ENCODE measurements around the gene HBA2.
"Not testable (repeated sequence)": the region's sequence is repeated elsewhere in the genome, so short reads cannot be mapped to it uniquely, and the experiment has no call there.

Gene HBA2

GRCh38 chr16:154217-155030 lies 18.3 kb upstream of the HBA2 start:
- Histone ChIP-seq H3K36me3 (ENCODE audit: control insufficient read depth, insufficient read depth, low read length) (no peaks in the 10 kb centered on the region), H3K9me3 (ENCODE audit: control insufficient read depth, low read length) (no peaks in the 10 kb centered on the region), H3K27me3 (ENCODE audit: control insufficient read depth, insufficient read depth, low read length, poor library complexity, severe bottlenecking) (peaks cover 85% of the 10 kb centered on the region), H3K27ac (ENCODE audit: insufficient read depth, low read depth, low read length, poor library complexity, severe bottlenecking) (no peak overlapping the region), H3K4me3 (ENCODE audit: insufficient read depth, low read depth, low read length) (peak overlapping the region; percentile 40), H3K4me1 (ENCODE audit: control insufficient read depth, insufficient read depth, low read length) (no peaks in the 10 kb centered on the region)
- 3% methylated on average over 53 to 55 of the region's 59 CpGs for WGBS, 2 experiments

GRCh38 chr16:155031-155398 lies 17.7 kb upstream of the HBA2 start:
- 78 to 80% methylated on average over 7 of the region's 7 CpGs for WGBS, 2 experiments
- Histone ChIP-seq H3K36me3 (ENCODE audit: control insufficient read depth, insufficient read depth, low read length) (no peaks in the 10 kb centered on the region), H3K27ac (ENCODE audit: insufficient read depth, low read depth, low read length, poor library complexity, severe bottlenecking) (no peak overlapping the region), H3K4me3 (ENCODE audit: insufficient read depth, low read depth, low read length) (peak overlapping the region; percentile 40), H3K4me1 (ENCODE audit: control insufficient read depth, insufficient read depth, low read length) (no peaks in the 10 kb centered on the region), H3K9me3 (ENCODE audit: control insufficient read depth, low read length) (no peaks in the 10 kb centered on the region), H3K27me3 (ENCODE audit: control insufficient read depth, insufficient read depth, low read length, poor library complexity, severe bottlenecking) (peaks cover 83% of the 10 kb centered on the region)

GRCh38 chr16:159136-159849 lies 13.4 kb upstream of the HBA2 start:
- H3K4me1 ChIP-seq (ENCODE audit: control insufficient read depth, insufficient read depth, low read length) = no peaks in the 10 kb centered on the region
- H3K9me3 ChIP-seq (ENCODE audit: control insufficient read depth, low read length) = no peaks in the 10 kb centered on the region
- no peak overlapping the region for H3K4me3 ChIP-seq (ENCODE audit: insufficient read depth, low read depth, low read length)
- peaks cover 83% of the 10 kb centered on the region for H3K27me3 ChIP-seq (ENCODE audit: control insufficient read depth, insufficient read depth, low read length, poor library complexity, severe bottlenecking)
- no peaks in the 10 kb centered on the region for H3K36me3 ChIP-seq (ENCODE audit: control insufficient read depth, insufficient read depth, low read length)
- no peak overlapping the region for H3K27ac ChIP-seq (ENCODE audit: insufficient read depth, low read depth, low read length, poor library complexity, severe bottlenecking)
- WGBS, 2 experiments = 49 to 58% methylated on average over 6 of the region's 6 CpGs

- H3K9me3 ChIP-seq (ENCODE audit: control insufficient read depth, low read length); H3K36me3 ChIP-seq (ENCODE audit: control insufficient read depth, insufficient read depth, low read length); H3K4me3 ChIP-seq (ENCODE audit: insufficient read depth, low read depth, low read length); H3K4me1 ChIP-seq (ENCODE audit: control insufficient read depth, insufficient read depth, low read length); H3K27ac ChIP-seq (ENCODE audit: insufficient read depth, low read depth, low read length, poor library complexity, severe bottlenecking): not testable (repeated sequence)
- WGBS, 2 experiments = 78 to 80% methylated on average over 17 to 20 of the region's 20 CpGs
- peaks cover 78% of the 10 kb centered on the region for H3K27me3 ChIP-seq (ENCODE audit: control insufficient read depth, insufficient read depth, low read length, poor library complexity, severe bottlenecking)
Measured at GRCh38 chr16:160242-160641, 12.4 kb upstream of the HBA2 start.

GRCh38 chr16:160691-161190 lies 11.9 kb upstream of the HBA2 start:
- no peaks in the 10 kb centered on the region for H3K9me3 ChIP-seq (ENCODE audit: control insufficient read depth, low read length)
- H3K36me3 ChIP-seq (ENCODE audit: control insufficient read depth, insufficient read depth, low read length) = no peaks in the 10 kb centered on the region
- H3K4me1 ChIP-seq (ENCODE audit: control insufficient read depth, insufficient read depth, low read length) = peaks cover 4% of the 10 kb centered on the region
- peaks cover 78% of the 10 kb centered on the region for H3K27me3 ChIP-seq (ENCODE audit: control insufficient read depth, insufficient read depth, low read length, poor library complexity, severe bottlenecking)
- 72 to 73% methylated on average over 17 to 18 of the region's 18 CpGs for WGBS, 2 experiments
- H3K27ac ChIP-seq (ENCODE audit: insufficient read depth, low read depth, low read length, poor library complexity, severe bottlenecking) = no peak overlapping the region
- H3K4me3 ChIP-seq (ENCODE audit: insufficient read depth, low read depth, low read length) = no peak overlapping the region

GRCh38 chr16:162271-162991 lies 10.2 kb upstream of the HBA2 start:
- H3K27ac ChIP-seq (ENCODE audit: insufficient read depth, low read depth, low read length, poor library complexity, severe bottlenecking) = no peak overlapping the region
- H3K4me3 ChIP-seq (ENCODE audit: insufficient read depth, low read depth, low read length) = no peak overlapping the region
- no peaks in the 10 kb centered on the region for H3K9me3 ChIP-seq (ENCODE audit: control insufficient read depth, low read length)
- H3K27me3 ChIP-seq (ENCODE audit: control insufficient read depth, insufficient read depth, low read length, poor library complexity, severe bottlenecking) = peaks cover 78% of the 10 kb centered on the region
- H3K4me1 ChIP-seq (ENCODE audit: control insufficient read depth, insufficient read depth, low read length) = peaks cover 13% of the 10 kb centered on the region
- 89 to 93% methylated on average over 13 of the region's 13 CpGs for WGBS, 2 experiments
- H3K36me3 ChIP-seq (ENCODE audit: control insufficient read depth, insufficient read depth, low read length) = no peaks in the 10 kb centered on the region

GRCh38 chr16:163139-163538 lies 9.5 kb upstream of the HBA2 start:
- 82 to 88% methylated on average over 10 of the region's 10 CpGs for WGBS, 2 experiments
- H3K9me3 ChIP-seq (ENCODE audit: control insufficient read depth, low read length); H3K4me3 ChIP-seq (ENCODE audit: insufficient read depth, low read depth, low read length); H3K27ac ChIP-seq (ENCODE audit: insufficient read depth, low read depth, low read length, poor library complexity, severe bottlenecking); H3K36me3 ChIP-seq (ENCODE audit: control insufficient read depth, insufficient read depth, low read length): not testable (repeated sequence)
- H3K27me3 ChIP-seq (ENCODE audit: control insufficient read depth, insufficient read depth, low read length, poor library complexity, severe bottlenecking) = peaks cover 78% of the 10 kb centered on the region
- peaks cover 13% of the 10 kb centered on the region for H3K4me1 ChIP-seq (ENCODE audit: control insufficient read depth, insufficient read depth, low read length)

- H3K27ac ChIP-seq (ENCODE audit: insufficient read depth, low read depth, low read length, poor library complexity, severe bottlenecking); H3K9me3 ChIP-seq (ENCODE audit: control insufficient read depth, low read length); H3K36me3 ChIP-seq (ENCODE audit: control insufficient read depth, insufficient read depth, low read length); H3K4me3 ChIP-seq (ENCODE audit: insufficient read depth, low read depth, low read length): not testable (repeated sequence)
- Histone ChIP-seq H3K4me1 (ENCODE audit: control insufficient read depth, insufficient read depth, low read length) (peaks cover 13% of the 10 kb centered on the region), H3K27me3 (ENCODE audit: control insufficient read depth, insufficient read depth, low read length, poor library complexity, severe bottlenecking) (peaks cover 79% of the 10 kb centered on the region)
- no CpG with 5 or more reads among the region's 3 CpGs for WGBS, 2 experiments
Measured at GRCh38 chr16:163696-164095, 9.0 kb upstream of the HBA2 start.

- H3K36me3 ChIP-seq (ENCODE audit: control insufficient read depth, insufficient read depth, low read length); H3K27ac ChIP-seq (ENCODE audit: insufficient read depth, low read depth, low read length, poor library complexity, severe bottlenecking); H3K4me3 ChIP-seq (ENCODE audit: insufficient read depth, low read depth, low read length); H3K9me3 ChIP-seq (ENCODE audit: control insufficient read depth, low read length): not testable (repeated sequence)
- Histone ChIP-seq H3K4me1 (ENCODE audit: control insufficient read depth, insufficient read depth, low read length) (peaks cover 13% of the 10 kb centered on the region), H3K27me3 (ENCODE audit: control insufficient read depth, insufficient read depth, low read length, poor library complexity, severe bottlenecking) (peaks cover 81% of the 10 kb centered on the region)
- WGBS, 2 experiments = 0% methylated on average over 15 of the region's 80 CpGs
Measured at GRCh38 chr16:164134-164823, 8.4 kb upstream of the HBA2 start.
